Subcutaneous abdominal adipose tissue (tissue), 5 donors: ENCODE data around the gene PPP1R3G.

Experiments used
- H3K27ac ChIP-seq: one replicate; pipeline ENCODE4 v1.7.0; 2013; ENCODE audit warnings: low read depth, mild to moderate bottlenecking, inconsistent platforms, low read length, moderate library complexity
- H3K27me3 ChIP-seq, 5 donors: one replicate each; pipeline ENCODE4 v1.7.0; 2013; ENCODE audit warnings: low read length in 5 of 5, inconsistent platforms in 1 of 5; ENCODE audit not compliant: control insufficient read depth in 5 of 5, insufficient read depth in 4 of 5
- H3K36me3 ChIP-seq, 5 donors: one replicate each; pipeline ENCODE4 v1.7.0; 2013; ENCODE audit warnings: low read length in 5 of 5; ENCODE audit not compliant: control insufficient read depth in 5 of 5, insufficient read depth in 5 of 5
- H3K4me1 ChIP-seq, 5 donors: one replicate each; pipeline ENCODE4 v1.7.0; 2013; ENCODE audit warnings: low read length in 5 of 5, mild to moderate bottlenecking in 3 of 5, moderate library complexity in 1 of 5; ENCODE audit not compliant: control insufficient read depth in 5 of 5, insufficient read depth in 5 of 5
- H3K4me3 ChIP-seq, 5 donors: one replicate each; pipeline ENCODE4 v1.7.0; 2013; ENCODE audit warnings: low read length in 5 of 5, low read depth in 1 of 5
- H3K9ac ChIP-seq, 5 donors: one replicate each; pipeline ENCODE4 v1.7.0; 2013; ENCODE audit warnings: low read length in 5 of 5, mild to moderate bottlenecking in 4 of 5, moderate library complexity in 3 of 5
- H3K9me3 ChIP-seq, 5 donors: one replicate each; pipeline ENCODE4 v1.7.0; 2013; ENCODE audit warnings: low read length in 5 of 5; ENCODE audit not compliant: control insufficient read depth in 5 of 5
- donor health status: healthy.
- donor health status: healthy.
- donor health status: healthy.
- donor health status: healthy.
- donor health status: healthy.

PPP1R3G gene

DNA sequence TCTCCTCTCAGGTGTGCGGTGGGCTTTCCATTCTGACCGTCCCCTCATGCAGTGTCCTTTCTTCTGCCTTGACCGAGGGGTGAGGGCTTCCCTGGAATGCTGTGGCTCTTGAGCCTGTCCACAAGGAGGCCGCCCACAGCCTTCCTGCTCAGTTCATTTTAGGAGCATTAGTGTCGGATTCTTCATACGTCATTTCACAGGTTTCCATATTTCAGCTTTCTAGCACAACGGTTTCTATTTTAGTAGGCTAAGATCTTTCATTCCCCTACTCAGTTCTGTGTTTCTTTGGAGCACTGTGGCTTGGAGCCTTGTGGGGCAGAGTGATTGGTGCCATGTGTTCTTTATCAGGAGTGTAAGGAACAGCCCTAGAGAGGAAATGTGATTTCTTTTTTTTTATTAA lies 5.5 kb downstream of the PPP1R3G start:
- Histone ChIP-seq H3K27me3 (no peaks in the 10 kb centered on the region), H3K4me1 (peaks cover 0 to 30% (median 14%) of the 10 kb centered on the region in 5 donors), H3K36me3 (no peaks in the 10 kb centered on the region), H3K27ac (no peak overlapping the region), H3K9me3 (no peaks in the 10 kb centered on the region), H3K4me3 (no peak overlapping the region), H3K9ac (no peak overlapping the region)

DNA sequence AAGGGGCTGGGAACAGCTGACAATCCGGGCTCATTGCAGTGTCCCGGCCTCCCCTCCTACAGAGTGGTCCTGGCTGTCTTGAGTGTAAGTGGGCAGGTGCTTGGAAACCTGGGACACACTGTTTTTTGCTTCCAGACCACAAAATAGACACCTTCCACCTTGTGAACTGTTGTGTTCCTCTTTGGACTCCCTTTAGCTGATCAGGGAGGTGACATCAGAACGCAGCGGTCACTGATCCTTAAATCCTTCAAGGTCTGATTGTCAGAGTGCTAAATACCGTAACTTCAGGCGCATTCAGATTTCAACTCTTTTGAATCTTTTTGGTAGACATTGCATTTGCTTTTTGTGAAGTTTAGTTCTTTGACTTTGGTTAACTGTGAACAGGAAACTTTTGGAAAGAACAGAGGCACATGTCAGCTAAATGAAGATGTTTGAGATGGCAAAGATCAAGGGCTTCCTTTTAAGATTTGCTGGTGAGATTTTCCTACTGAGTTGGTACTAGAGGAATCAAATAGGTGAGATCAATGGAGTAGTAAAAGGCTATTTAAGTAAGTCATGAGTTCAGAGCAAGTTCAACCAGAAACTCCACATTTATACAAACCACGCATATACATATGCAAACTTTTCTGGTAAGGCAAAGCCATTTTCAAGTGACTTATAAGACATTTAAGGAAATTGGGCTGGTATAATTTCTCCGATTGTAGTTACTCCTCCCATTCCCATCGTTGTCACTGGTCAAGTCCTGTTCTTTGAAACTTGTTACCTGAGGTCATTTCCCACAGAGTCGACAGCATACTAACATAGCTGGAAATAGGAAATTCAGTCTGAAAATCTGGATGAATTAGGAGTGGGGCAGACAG lies 6.3 kb downstream of the PPP1R3G start:
- H3K4me1 ChIP-seq = peaks cover 0 to 25% (median 6%) of the 10 kb centered on the region in 5 donors
- H3K9ac ChIP-seq = no peak overlapping the region
- no peak overlapping the region for H3K27ac ChIP-seq

DNA sequence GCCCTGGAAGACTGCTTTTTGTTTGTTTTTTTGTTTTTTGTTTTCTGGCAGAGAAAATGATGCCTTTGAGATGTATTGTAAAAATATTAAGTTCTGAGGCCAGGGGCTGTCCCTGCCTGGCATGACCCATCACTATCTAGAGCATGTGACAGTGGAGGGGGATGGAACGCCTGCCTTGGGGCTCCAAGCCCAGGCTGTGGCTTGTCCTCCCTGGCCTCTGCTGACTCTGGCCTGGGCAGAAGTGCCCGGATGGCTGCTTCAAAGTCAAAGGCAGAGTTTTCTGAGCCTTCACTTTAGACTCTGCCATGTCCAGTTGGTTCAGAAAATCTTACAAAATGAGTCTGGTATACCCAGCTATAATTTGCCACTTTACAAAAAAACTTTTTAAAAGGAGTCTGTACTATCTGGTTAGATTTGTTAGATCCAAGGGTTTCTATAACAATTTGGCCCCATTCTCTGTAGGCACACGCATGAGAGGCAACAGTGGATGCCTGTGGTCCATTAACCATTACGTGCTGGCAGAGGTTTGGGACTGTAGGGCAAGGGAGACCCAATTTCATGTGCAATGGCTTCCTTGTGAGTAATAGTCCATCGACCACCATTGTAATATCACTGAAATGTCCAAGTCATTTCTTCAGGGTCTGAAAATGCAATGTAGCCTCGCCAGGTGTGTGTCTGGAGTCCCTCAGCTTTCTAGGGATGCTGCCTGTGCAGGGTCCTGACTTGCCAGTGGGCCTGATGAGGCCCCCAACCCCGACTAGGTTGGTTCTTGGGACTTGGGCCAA lies 8.3 kb downstream of the PPP1R3G start:
- H3K27ac ChIP-seq = no peak overlapping the region
- H3K9me3 ChIP-seq = no peaks in the 10 kb centered on the region
- H3K27me3 ChIP-seq = no peaks in the 10 kb centered on the region
- no peaks in the 10 kb centered on the region for H3K36me3 ChIP-seq
- peaks cover 0 to 20% (median 3%) of the 10 kb centered on the region in 5 donors for H3K4me1 ChIP-seq
- no peak overlapping the region for H3K4me3 ChIP-seq
- no peak overlapping the region for H3K9ac ChIP-seq

More for the DNA sequence above, 6.3 kb downstream of the PPP1R3G start:
- Histone ChIP-seq H3K4me3 (no peak overlapping the region), H3K9me3 (no peaks in the 10 kb centered on the region), H3K27me3 (no peaks in the 10 kb centered on the region), H3K36me3 (no peaks in the 10 kb centered on the region)

DNA sequence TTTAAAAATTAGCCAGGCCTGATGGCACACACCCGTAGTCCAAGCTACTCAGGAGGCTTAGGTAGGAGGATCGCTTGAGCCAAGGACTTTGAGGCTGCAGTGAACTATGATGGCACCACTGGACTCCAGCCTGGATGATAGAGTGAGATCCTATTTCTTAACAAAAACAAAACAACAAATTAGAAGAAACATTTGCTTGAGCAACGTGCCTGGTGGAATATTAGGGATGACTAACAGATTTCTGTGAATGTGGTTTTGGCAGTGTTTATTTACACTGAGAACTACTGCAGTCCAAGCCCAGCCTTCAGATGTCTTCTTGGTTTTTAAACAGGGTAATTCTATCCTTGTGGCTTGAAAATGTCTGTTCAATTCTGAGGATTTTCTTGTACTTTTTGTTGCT lies 9.2 kb downstream of the PPP1R3G start:
- peaks cover 0 to 20% (median 3%) of the 10 kb centered on the region in 5 donors for H3K4me1 ChIP-seq

DNA sequence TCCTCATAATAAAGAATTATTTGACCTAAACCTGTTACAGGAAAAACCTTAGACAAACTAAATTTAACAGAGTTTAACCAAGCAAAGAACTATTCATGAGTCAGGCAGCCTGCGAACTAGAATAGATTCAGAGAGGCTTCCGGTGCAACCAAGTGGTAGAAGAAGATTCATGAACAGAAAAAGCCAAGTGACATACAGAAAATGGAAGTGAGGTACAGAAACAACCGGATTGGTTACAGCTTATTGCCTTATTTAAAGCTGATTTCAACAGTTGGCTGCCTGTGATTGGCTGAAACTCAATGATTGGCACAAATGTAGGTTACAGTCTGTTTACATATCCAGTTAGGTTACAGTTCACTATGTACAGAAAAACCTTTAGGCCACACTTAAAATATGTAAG lies 10.1 kb downstream of the PPP1R3G start:
- H3K27ac ChIP-seq = no peak overlapping the region
- H3K36me3 ChIP-seq = no peaks in the 10 kb centered on the region
- H3K4me1 ChIP-seq = peaks cover 0 to 12% (median 3%) of the 10 kb centered on the region in 5 donors

More for the DNA sequence above, 9.2 kb downstream of the PPP1R3G start:
- no peak overlapping the region for H3K27ac ChIP-seq
- H3K27me3 ChIP-seq = no peaks in the 10 kb centered on the region
- no peaks in the 10 kb centered on the region for H3K36me3 ChIP-seq
- no peak overlapping the region for H3K9ac ChIP-seq
- no peak overlapping the region for H3K4me3 ChIP-seq
- no peaks in the 10 kb centered on the region for H3K9me3 ChIP-seq

DNA sequence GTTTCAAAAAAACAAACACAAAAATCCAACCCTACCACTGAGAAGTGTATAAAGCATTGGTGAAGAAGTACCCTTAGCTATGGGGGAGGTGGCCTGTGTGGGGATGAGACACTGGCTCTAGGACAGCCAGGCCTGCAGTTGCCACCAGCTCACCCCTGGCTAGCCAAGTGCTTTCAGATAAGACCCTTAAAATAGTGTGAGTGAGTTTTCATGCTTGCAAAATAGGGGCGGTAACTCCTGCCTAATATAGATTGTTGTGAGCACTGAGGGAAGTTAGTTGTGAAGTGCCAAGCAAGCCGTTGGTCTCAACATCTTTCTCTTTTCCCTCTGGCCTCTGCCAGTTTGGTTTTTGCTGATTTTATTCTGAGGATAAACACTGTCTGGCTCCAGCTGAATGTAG lies 11.3 kb downstream of the PPP1R3G start:
- H3K9me3 ChIP-seq = no peaks in the 10 kb centered on the region
- H3K36me3 ChIP-seq = no peaks in the 10 kb centered on the region
- peaks cover 0 to 4% (median 0%) of the 10 kb centered on the region in 5 donors for H3K4me1 ChIP-seq
- no peak overlapping the region for H3K4me3 ChIP-seq
- no peak overlapping the region for H3K9ac ChIP-seq
- no peak overlapping the region for H3K27ac ChIP-seq
- no peaks in the 10 kb centered on the region for H3K27me3 ChIP-seq

More for the DNA sequence above, 10.1 kb downstream of the PPP1R3G start:
- Histone ChIP-seq H3K4me3 (no peak overlapping the region), H3K9me3 (no peaks in the 10 kb centered on the region), H3K9ac (no peak overlapping the region), H3K27me3 (no peaks in the 10 kb centered on the region)

DNA sequence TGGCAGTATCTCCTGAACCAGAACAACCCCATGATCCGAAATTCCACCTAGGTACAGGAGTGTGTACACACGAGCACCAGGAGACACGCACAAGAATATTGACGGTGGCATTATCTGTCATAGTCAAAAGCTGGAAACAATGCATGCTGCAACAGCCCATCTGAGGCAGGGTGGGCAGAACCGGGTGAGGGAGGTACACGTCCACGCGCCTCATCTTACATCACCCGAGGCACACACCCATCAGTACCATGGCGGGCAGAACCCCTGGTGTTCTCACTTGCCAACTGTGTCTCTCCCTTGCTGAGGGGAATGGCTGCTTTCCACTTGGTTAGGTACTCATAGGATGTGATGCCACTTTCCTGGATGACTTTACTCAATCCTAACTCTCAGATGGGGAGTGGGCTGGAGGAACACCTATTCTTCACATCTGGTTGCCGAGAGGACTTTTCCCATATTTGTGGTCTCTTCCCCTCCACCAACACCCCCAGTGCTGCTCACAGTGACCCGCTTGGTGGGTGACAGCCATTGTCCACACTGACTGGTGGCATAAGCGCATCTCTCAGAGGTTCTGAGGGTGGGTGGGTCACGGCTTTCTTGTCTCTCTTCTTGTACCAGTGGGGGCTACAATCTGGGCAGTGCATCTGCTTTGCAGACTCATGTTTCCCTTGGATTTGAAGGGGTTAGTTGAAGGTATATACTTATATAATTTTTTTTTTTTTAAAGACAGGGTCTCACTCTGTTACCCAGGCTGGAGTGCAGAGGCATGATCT lies 13.5 kb downstream of the PPP1R3G start:
- Histone ChIP-seq H3K9me3 (no peaks in the 10 kb centered on the region), H3K9ac (no peak overlapping the region), H3K4me3 (no peak overlapping the region), H3K27ac (no peak overlapping the region), H3K4me1 (peaks cover 0 to 4% (median 0%) of the 10 kb centered on the region in 5 donors), H3K36me3 (no peaks in the 10 kb centered on the region), H3K27me3 (no peaks in the 10 kb centered on the region)

DNA sequence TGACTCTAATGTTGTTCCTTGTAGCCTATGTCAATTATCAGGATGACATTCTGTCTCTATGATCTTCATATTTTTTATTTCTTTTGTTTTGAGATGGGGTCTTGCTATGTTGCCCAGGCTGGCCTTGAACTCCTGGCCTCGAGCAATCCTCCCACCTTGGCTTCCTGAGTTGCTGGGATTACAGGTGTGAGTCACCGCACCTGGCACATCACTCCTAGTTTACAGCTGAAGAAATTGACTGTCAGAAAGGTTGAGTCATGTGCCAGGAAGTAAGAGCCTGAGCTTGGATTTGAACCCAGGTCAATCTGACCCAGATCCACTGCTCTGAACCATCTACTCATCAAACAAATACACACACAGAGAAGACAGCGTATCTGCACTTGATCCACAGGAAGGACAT lies 14.4 kb downstream of the PPP1R3G start:
- Histone ChIP-seq H3K36me3 (no peaks in the 10 kb centered on the region), H3K27ac (no peak overlapping the region), H3K9ac (no peak overlapping the region), H3K4me1 (peaks cover 0 to 4% (median 0%) of the 10 kb centered on the region in 5 donors), H3K27me3 (no peaks in the 10 kb centered on the region), H3K4me3 (no peak overlapping the region), H3K9me3 (no peaks in the 10 kb centered on the region)

DNA sequence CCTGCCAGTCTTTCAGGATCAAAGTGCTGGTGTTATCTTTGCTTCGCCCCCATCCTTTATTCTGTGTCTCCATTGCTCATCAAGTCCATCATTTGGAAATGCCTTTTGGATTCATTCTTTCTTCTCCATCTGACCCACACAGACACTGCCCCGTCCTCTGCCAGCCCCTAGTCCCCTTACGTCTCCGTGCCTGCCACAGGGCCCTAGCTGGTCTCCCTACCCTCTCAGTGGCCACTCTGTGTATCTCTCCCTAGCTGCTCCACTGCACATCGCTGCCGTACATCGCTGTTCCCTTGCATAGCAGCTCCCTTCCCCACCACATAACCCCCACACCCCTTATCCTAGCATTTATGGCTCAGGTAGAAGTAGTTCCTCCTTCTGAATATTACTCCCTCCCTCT lies 15.7 kb downstream of the PPP1R3G start:
- Histone ChIP-seq H3K4me1 (peaks cover 0 to 4% (median 0%) of the 10 kb centered on the region in 5 donors), H3K36me3 (no peaks in the 10 kb centered on the region), H3K27me3 (no peaks in the 10 kb centered on the region), H3K27ac (no peak overlapping the region), H3K9ac (no peak overlapping the region), H3K4me3 (no peak overlapping the region), H3K9me3 (no peaks in the 10 kb centered on the region)
